K562 (cell line): ENCODE results near the gene NUDT22. TPM values are rescaled to one million over a fixed set of nuclear protein-coding genes. Genes with fewer than 3 reads are reported as not detected.

Experiments
- ASH1L ChIP-seq: fragments of 450-650 bp; IDR thresholded peaks from 2 replicates; pipeline ENCODE4 v1.6.1; 2018; ENCODE audit warnings: borderline replicate concordance, mild to moderate bottlenecking, low read depth; ENCODE audit not compliant: partially characterized antibody
- BRD9 ChIP-seq: fragments of 450-650 bp; IDR thresholded peaks from 2 replicates; pipeline ENCODE4 v1.6.1; 2018; ENCODE audit warnings: low read depth; ENCODE audit not compliant: partially characterized antibody
- C11orf30 ChIP-seq: fragments of 450-650 bp; IDR thresholded peaks from 2 replicates; pipeline ENCODE4 v1.6.1; 2016; ENCODE audit warnings: low read depth, mild to moderate bottlenecking
- ESRRB ChIP-seq: fragments of 250-450 bp; sonication (Bioruptor Pico); IDR thresholded peaks from 2 replicates; pipeline ENCODE4 v1.5.0; 2020; ENCODE audit warnings: mild to moderate bottlenecking, moderate library complexity, borderline replicate concordance
- KAT2B ChIP-seq: IDR thresholded peaks from one replicate; pipeline ENCODE4 v1.6.1; 2012; ENCODE audit warnings: low read depth, mild to moderate bottlenecking, control low read depth, inconsistent platforms, low read length, moderate library complexity
- PTRF ChIP-seq: fragments of 450-650 bp; IDR thresholded peaks from 2 replicates; pipeline ENCODE4 v1.6.1; 2016; ENCODE audit warnings: mild to moderate bottlenecking, missing genetic modification characterization, missing compliant biosample characterization
- RBM22 ChIP-seq: fragments of 200-400 bp; formaldehyde crosslinking; IDR thresholded peaks from 2 replicates; pipeline ENCODE4 v1.6.1; 2018; ENCODE audit warnings: low read length, low read depth; ENCODE audit not compliant: poor library complexity, severe bottlenecking
- polyA plus RNA-seq, 8 experiments: library from polyadenylated mRNA; depleted of rRNA in 4 of 8; stranded (reverse) in 5 of 8; unstranded in 3 of 8; fragments of >200 nt; fragmentation: Nextera tagmentation in 2 of 8; fragmentation: Illumina TruSeq in 1 of 8; extraction: Ambion mirVana in 2 of 8; extraction: Trizol in 1 of 8; gene quantifications; 2 replicates each; pipeline versions ENCODE4 v1.2.1 to v1.2.3, GENCODE V29; 2011 to 2014; ENCODE audit warnings: inconsistent platforms in 1 of 8, missing spikeins in 1 of 8
- total RNA-seq, 7 experiments: library from RNA; depleted of rRNA in 6 of 7; stranded (reverse); fragments of >200 nt in 6 of 7; fragmentation: Illumina TruSeq in 2 of 7; extraction: Trizol in 2 of 7; gene quantifications; 2 replicates each; pipeline versions ENCODE4 v1.2.1 to v1.2.3, GENCODE V29; 2011 to 2021; ENCODE audit warnings: low replicate concordance in 1 of 7
- TF ChIP-seq, protein P1 (sequence below), 2 experiments: fragments of 450-650 bp; conservative IDR thresholded peaks; 2 replicates each; pipeline ENCODE4 v1.6.1; 2017; ENCODE audit warnings: mild to moderate bottlenecking in 2 of 2, moderate library complexity in 2 of 2
- TF ChIP-seq, protein P2 (sequence below): fragments of 450-650 bp; formaldehyde crosslinking; IDR thresholded peaks from 2 replicates; pipeline ENCODE4 v1.4.0; 2020; ENCODE audit warnings: mild to moderate bottlenecking, mixed read lengths
- TF ChIP-seq, protein P3 (sequence below), 2 experiments: fragments of 450-650 bp in 1 of 2; sonication (generic) in 1 of 2; formaldehyde crosslinking in 1 of 2; IDR thresholded peaks; 2 replicates each; pipeline versions ENCODE4 v1.7.1 to v1.9.0; 2016 to 2022; ENCODE audit warnings: inconsistent platforms in 1 of 2, mild to moderate bottlenecking in 1 of 2, missing genetic modification reagents in 1 of 2
- TF ChIP-seq, protein P4 (sequence below): fragments of 450-650 bp; IDR thresholded peaks from one replicate; pipeline ENCODE4 v1.6.1; 2018; ENCODE audit warnings: mild to moderate bottlenecking, moderate library complexity; ENCODE audit not compliant: partially characterized antibody

NUDT22 gene
- total and polyA plus RNA-seq, 9 of the 15 experiments (the other 6 are each of a cell fraction or from before 2014, with no cell fraction given): 6.3 to 92.6 (median 37.4) TPM

DNA sequence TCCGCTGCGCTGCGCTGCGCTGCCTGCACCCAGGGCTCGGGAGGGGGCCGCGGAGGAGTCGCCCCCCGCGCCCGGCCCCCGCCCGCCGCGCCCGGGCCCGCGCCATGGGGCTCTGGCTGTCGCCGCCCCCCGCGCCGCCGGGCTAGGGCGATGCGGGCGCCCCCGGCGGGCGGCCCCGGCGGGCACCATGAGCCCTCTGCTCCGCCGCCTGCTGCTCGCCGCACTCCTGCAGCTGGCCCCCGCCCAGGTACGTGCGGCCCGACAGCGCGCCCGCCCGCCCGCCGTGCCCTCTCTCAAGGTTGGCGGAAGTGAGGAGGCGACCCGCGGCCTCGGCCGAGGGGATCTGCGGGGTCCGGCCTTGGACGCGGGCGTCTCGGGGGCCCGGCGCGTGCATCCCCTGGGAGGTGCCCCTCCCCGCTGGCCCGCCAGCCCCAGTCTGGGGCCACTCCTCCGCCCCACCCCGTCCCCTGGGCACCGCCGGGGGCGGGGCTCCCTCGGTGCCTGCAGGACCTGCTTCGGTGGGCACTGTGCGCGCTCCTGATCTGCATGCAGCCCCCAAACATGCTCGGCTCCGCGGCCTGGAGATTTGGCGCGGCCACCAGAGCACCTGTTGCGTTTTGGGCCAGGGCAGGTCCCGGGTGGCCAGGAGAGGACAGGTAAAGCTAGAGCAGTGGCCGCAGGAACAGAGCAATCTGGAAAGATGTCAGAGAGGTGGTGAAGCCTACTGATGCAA is 8.7 kb downstream of the NUDT22 start (continued):
- TF ChIP-seq, protein P1, sequence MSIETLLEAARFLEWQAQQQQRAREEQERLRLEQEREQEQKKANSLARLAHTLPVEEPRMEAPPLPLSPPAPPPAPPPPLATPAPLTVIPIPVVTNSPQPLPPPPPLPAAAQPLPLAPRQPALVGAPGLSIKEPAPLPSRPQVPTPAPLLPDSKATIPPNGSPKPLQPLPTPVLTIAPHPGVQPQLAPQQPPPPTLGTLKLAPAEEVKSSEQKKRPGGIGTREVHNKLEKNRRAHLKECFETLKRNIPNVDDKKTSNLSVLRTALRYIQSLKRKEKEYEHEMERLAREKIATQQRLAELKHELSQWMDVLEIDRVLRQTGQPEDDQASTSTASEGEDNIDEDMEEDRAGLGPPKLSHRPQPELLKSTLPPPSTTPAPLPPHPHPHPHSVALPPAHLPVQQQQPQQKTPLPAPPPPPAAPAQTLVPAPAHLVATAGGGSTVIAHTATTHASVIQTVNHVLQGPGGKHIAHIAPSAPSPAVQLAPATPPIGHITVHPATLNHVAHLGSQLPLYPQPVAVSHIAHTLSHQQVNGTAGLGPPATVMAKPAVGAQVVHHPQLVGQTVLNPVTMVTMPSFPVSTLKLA (conservative IDR thresholded peaks at IDR 0.05): no peak
- TF ChIP-seq KAT2B (no peak), BRD9 (no peak), ASH1L (no peak), C11orf30 (no peak), PTRF (no peak), RBM22 (no peak), ESRRB (CRISPR knock-in tag) (no peak)
- TF ChIP-seq, protein P2, sequence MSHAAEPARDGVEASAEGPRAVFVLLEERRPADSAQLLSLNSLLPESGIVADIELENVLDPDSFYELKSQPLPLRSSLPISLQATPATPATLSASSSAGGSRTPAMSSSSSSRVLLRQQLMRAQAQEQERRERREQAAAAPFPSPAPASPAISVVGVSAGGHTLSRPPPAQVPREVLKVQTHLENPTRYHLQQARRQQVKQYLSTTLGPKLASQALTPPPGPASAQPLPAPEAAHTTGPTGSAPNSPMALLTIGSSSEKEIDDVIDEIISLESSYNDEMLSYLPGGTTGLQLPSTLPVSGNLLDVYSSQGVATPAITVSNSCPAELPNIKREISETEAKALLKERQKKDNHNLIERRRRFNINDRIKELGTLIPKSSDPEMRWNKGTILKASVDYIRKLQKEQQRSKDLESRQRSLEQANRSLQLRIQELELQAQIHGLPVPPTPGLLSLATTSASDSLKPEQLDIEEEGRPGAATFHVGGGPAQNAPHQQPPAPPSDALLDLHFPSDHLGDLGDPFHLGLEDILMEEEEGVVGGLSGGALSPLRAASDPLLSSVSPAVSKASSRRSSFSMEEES: no peak
- TF ChIP-seq, protein P3, sequence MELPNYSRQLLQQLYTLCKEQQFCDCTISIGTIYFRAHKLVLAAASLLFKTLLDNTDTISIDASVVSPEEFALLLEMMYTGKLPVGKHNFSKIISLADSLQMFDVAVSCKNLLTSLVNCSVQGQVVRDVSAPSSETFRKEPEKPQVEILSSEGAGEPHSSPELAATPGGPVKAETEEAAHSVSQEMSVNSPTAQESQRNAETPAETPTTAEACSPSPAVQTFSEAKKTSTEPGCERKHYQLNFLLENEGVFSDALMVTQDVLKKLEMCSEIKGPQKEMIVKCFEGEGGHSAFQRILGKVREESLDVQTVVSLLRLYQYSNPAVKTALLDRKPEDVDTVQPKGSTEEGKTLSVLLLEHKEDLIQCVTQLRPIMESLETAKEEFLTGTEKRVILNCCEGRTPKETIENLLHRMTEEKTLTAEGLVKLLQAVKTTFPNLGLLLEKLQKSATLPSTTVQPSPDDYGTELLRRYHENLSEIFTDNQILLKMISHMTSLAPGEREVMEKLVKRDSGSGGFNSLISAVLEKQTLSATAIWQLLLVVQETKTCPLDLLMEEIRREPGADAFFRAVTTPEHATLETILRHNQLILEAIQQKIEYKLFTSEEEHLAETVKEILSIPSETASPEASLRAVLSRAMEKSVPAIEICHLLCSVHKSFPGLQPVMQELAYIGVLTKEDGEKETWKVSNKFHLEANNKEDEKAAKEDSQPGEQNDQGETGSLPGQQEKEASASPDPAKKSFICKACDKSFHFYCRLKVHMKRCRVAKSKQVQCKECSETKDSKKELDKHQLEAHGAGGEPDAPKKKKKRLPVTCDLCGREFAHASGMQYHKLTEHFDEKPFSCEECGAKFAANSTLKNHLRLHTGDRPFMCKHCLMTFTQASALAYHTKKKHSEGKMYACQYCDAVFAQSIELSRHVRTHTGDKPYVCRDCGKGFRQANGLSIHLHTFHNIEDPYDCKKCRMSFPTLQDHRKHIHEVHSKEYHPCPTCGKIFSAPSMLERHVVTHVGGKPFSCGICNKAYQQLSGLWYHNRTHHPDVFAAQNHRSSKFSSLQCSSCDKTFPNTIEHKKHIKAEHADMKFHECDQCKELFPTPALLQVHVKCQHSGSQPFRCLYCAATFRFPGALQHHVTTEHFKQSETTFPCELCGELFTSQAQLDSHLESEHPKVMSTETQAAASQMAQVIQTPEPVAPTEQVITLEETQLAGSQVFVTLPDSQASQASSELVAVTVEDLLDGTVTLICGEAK (IDR thresholded peaks at IDR 0.05): 0 out of 2 replicates have a peak, but pooled peaks have one; percentile 22
- TF ChIP-seq, protein P3 (CRISPR knock-in tag; IDR thresholded peaks at IDR 0.05): no peak
- TF ChIP-seq, protein P4, sequence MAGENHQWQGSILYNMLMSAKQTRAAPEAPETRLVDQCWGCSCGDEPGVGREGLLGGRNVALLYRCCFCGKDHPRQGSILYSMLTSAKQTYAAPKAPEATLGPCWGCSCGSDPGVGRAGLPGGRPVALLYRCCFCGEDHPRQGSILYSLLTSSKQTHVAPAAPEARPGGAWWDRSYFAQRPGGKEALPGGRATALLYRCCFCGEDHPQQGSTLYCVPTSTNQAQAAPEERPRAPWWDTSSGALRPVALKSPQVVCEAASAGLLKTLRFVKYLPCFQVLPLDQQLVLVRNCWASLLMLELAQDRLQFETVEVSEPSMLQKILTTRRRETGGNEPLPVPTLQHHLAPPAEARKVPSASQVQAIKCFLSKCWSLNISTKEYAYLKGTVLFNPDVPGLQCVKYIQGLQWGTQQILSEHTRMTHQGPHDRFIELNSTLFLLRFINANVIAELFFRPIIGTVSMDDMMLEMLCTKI: no peak
